Ascending aorta (tissue), 2 donors: ENCODE measurements around the gene CIC. TPM values are rescaled to one million over a fixed set of nuclear protein-coding genes. Genes with fewer than 3 reads are reported as not detected.

Experiments
- DNase-seq, 2 donors: peaks; one replicate each; pipeline ENCODE4 v3.0.0-alpha.2; 2019; ENCODE audit warnings: low spot score in 2 of 2
- H3K27ac ChIP-seq, 2 donors: fragments of 200-600 bp; sonication (generic); one replicate each; pipeline ENCODE4 v1.5.1; 2016 to 2017; ENCODE audit warnings: mild to moderate bottlenecking in 1 of 2
- H3K27me3 ChIP-seq: fragments of 200-600 bp; sonication (generic); one replicate; pipeline ENCODE4 v1.5.1; 2017
- H3K36me3 ChIP-seq, 2 donors: fragments of 200-600 bp; sonication (generic); one replicate each; pipeline ENCODE4 v1.5.1; 2016
- H3K4me1 ChIP-seq, 2 donors: fragments of 200-600 bp; sonication (generic); one replicate each; pipeline ENCODE4 v1.5.1; 2016 to 2017; ENCODE audit warnings: mild to moderate bottlenecking in 1 of 2
- H3K4me3 ChIP-seq, 2 donors: fragments of 200-600 bp; sonication (generic); one replicate each; pipeline ENCODE4 v1.5.1; 2016 to 2017; ENCODE audit warnings: mild to moderate bottlenecking in 1 of 2
- H3K9me3 ChIP-seq, 2 donors: fragments of 200-600 bp; sonication (generic); one replicate each; pipeline ENCODE4 v1.5.1; 2016
- CTCF ChIP-seq, 3 experiments: fragments of 200-600 bp in 2 of 3; fragments of 450-650 bp in 1 of 3; sonication (generic) in 2 of 3; IDR thresholded peaks; one replicate each; pipeline ENCODE4 v1.5.1; 2016 to 2019; ENCODE audit warnings: antibody characterized with exemption in 3 of 3, mild to moderate bottlenecking in 1 of 3, moderate library complexity in 1 of 3
- intact Hi-C: fragments of 100-400 bp; cut with DNase I; formaldehyde crosslinking; loops from one replicate; pipeline ENCODE4 v1.15.1; 2023
- total RNA-seq: library from RNA; depleted of rRNA; stranded (reverse); fragments of >200 nt; gene quantifications from one replicate; pipeline ENCODE4 v1.1.0, GENCODE V29; 2016

CIC gene
- total RNA-seq, 1 donor from 2014 or later, result 247 TPM

- Histone ChIP-seq H3K9me3 (no peaks in the 10 kb centered on the region), H3K36me3 (peaks cover 52 to 61% of the 10 kb centered on the region in 2 donors), H3K4me1 (peaks cover 0 to 5% of the 10 kb centered on the region in 2 donors), H3K4me3 (no peak overlapping the region), H3K27me3 (no peaks in the 10 kb centered on the region), H3K27ac (no peak overlapping the region)
- no peak for TF ChIP-seq CTCF (IDR thresholded peaks at IDR 0.05)
- intact Hi-C loops, result no loop called here
- DNase-seq, result no peak
These were observed 43.2 kb upstream of the CIC start for GRCh38 chr19:42225718-42226292.

GRCh38 chr19:42226886-42227285 is 42.2 kb upstream of the CIC start:
- no peak for DNase-seq
- intact Hi-C loops, result no loop called here
- H3K27ac ChIP-seq, result no peak overlapping the region
- TF ChIP-seq CTCF (IDR thresholded peaks at IDR 0.05), result no peak
- H3K36me3 ChIP-seq, result peaks cover 60 to 70% of the 10 kb centered on the region in 2 donors
- H3K9me3 ChIP-seq, result no peaks in the 10 kb centered on the region
- no peak overlapping the region for H3K4me3 ChIP-seq
- H3K27me3 ChIP-seq, result no peaks in the 10 kb centered on the region
- no peaks in the 10 kb centered on the region for H3K4me1 ChIP-seq

GRCh38 chr19:42228641-42229040 is 40.4 kb upstream of the CIC start:
- Histone ChIP-seq H3K9me3 (no peaks in the 10 kb centered on the region), H3K4me1 (no peaks in the 10 kb centered on the region), H3K36me3 (peaks cover 78 to 88% of the 10 kb centered on the region in 2 donors), H3K27ac (no peak overlapping the region), H3K27me3 (no peaks in the 10 kb centered on the region), H3K4me3 (no peak overlapping the region)
- intact Hi-C loops, result no loop called here
- DNase-seq, result no peak
- no peak for TF ChIP-seq CTCF (IDR thresholded peaks at IDR 0.05)

- Histone ChIP-seq H3K4me3 (no peak overlapping the region), H3K36me3 (peaks cover 81 to 91% of the 10 kb centered on the region in 2 donors), H3K9me3 (no peaks in the 10 kb centered on the region), H3K4me1 (no peaks in the 10 kb centered on the region), H3K27me3 (no peaks in the 10 kb centered on the region), H3K27ac (no peak overlapping the region)
- DNase-seq, result no peak
- intact Hi-C loops, result no loop called here
- TF ChIP-seq CTCF (IDR thresholded peaks at IDR 0.05), result no peak
These were observed 39.7 kb upstream of the CIC start for GRCh38 chr19:42229301-42229854.

GRCh38 chr19:42229855-42230351 is 39.1 kb upstream of the CIC start:
- no peak for DNase-seq

More at GRCh38 chr19:42229855-42230351, 39.1 kb upstream of the CIC start:
- no peaks in the 10 kb centered on the region for H3K27me3 ChIP-seq
- no peaks in the 10 kb centered on the region for H3K4me1 ChIP-seq
- no peak for TF ChIP-seq CTCF (IDR thresholded peaks at IDR 0.05)
- H3K9me3 ChIP-seq, result no peaks in the 10 kb centered on the region
- H3K4me3 ChIP-seq, result no peak overlapping the region
- H3K36me3 ChIP-seq, result peaks cover 81 to 91% of the 10 kb centered on the region in 2 donors
- H3K27ac ChIP-seq, result no peak overlapping the region
- intact Hi-C loops, result no loop called here
